Gastrocnemius medialis (tissue), 4 donors: Measurements from ENCODE around the gene VWA5B1. TPM values are rescaled to one million over a fixed set of nuclear protein-coding genes. Genes with fewer than 3 reads are reported as not detected.

Experiments used
- ATAC-seq, 2 donors: fragments of 150-250 bp; one replicate each; pipeline ENCODE4 v1.9.1; 2016
- DNase-seq, 2 donors: peaks; one replicate each; pipeline ENCODE4 v3.0.0-alpha.2; 2019
- H3K27ac ChIP-seq, 4 donors: fragments of 200-600 bp; sonication (generic); 1 replicate in 1 of 4; 2 replicates in 3 of 4; pipeline ENCODE4 v1.5.1; 2016 to 2018; ENCODE audit warnings: mild to moderate bottlenecking in 2 of 4, moderate library complexity in 1 of 4
- H3K27me3 ChIP-seq, 3 donors: fragments of 200-600 bp; sonication (generic) in 2 of 3; 1 replicate in 1 of 3; 2 replicates in 2 of 3; pipeline versions ENCODE4 v1.5.1 to v1.6.0; 2016 to 2019; ENCODE audit warnings: mild to moderate bottlenecking in 1 of 3, moderate library complexity in 1 of 3
- H3K36me3 ChIP-seq, 2 donors: fragments of 200-600 bp; sonication (generic) in 1 of 2; one replicate each; pipeline ENCODE4 v1.5.1; 2017 to 2018
- H3K4me1 ChIP-seq, 2 donors: fragments of 200-600 bp; sonication (generic) in 1 of 2; one replicate each; pipeline ENCODE4 v1.5.1; 2016 to 2017; ENCODE audit warnings: mild to moderate bottlenecking in 2 of 2
- H3K4me3 ChIP-seq, 4 donors: fragments of 200-600 bp; sonication (generic) in 3 of 4; 1 replicate in 1 of 4; 2 replicates in 3 of 4; pipeline ENCODE4 v1.5.1; 2016 to 2019; ENCODE audit warnings: mild to moderate bottlenecking in 2 of 4
- H3K9me3 ChIP-seq, 3 donors: fragments of 200-600 bp; sonication (generic) in 2 of 3; 1 replicate in 1 of 3; 2 replicates in 2 of 3; pipeline ENCODE4 v1.5.1; 2016 to 2019
- CTCF ChIP-seq, 5 experiments: fragments of 450-650 bp in 3 of 5; fragments of 200-600 bp in 2 of 5; sonication (generic) in 2 of 5; IDR thresholded peaks in 4 of 5; conservative IDR thresholded peaks in 1 of 5; 1 replicate in 4 of 5; 2 replicates in 1 of 5; pipeline ENCODE4 v1.5.1; 2016 to 2019; ENCODE audit warnings: antibody characterized with exemption in 5 of 5, mild to moderate bottlenecking in 3 of 5, moderate library complexity in 3 of 5
- POLR2A ChIP-seq, 2 donors: fragments of 450-650 bp; IDR thresholded peaks; one replicate each; pipeline ENCODE4 v1.6.1; 2017; ENCODE audit warnings: antibody characterized with exemption in 2 of 2, mild to moderate bottlenecking in 2 of 2, moderate library complexity in 2 of 2
- in situ Hi-C, 4 donors: fragments of 200-750 bp; cut with MboI; loops; one replicate each; pipeline versions ENCODE4 v1.15.0 to v1.8.0; 2017; ENCODE audit warnings: low sequenced_read_pairs in 4 of 4
- intact Hi-C: fragments of 100-400 bp; cut with DNase I; formaldehyde crosslinking; loops from one replicate; pipeline ENCODE4 v1.15.1; 2023; ENCODE audit warnings: low total_unique reads
- total RNA-seq, 4 donors: library from RNA; depleted of rRNA; stranded (reverse); fragments of >200 nt; gene quantifications; one replicate each; pipeline versions ENCODE4 v1.1.0 to v1.2.3, GENCODE V29; 2016

The VWA5B1 gene
- total RNA-seq, 4 donors from 2014 or later, result 0.25 TPM; not detected in 3

- ATAC-seq, result no peak
- in situ Hi-C loops, result no loop called here
- no peaks in the 10 kb centered on the region for H3K36me3 ChIP-seq
Observed at GRCh38 chr1:20318971-20319370, 28.3 kb downstream of the VWA5B1 start.

GRCh38 chr1:20319456-20320220, 29.0 kb downstream of the VWA5B1 start:
- H3K27me3 ChIP-seq, result no peaks in the 10 kb centered on the region
- TF ChIP-seq POLR2A (IDR thresholded peaks at IDR 0.05) (no peak), CTCF (IDR thresholded peaks at IDR 0.05 in 4 of 5, conservative IDR thresholded peaks at IDR 0.05 in 1 of 5) (no peak)
- H3K36me3 ChIP-seq, result no peaks in the 10 kb centered on the region
- H3K4me3 ChIP-seq, result no peak overlapping the region
- in situ Hi-C loops, result no loop called here
- no peak overlapping the region for H3K27ac ChIP-seq
- H3K9me3 ChIP-seq, result no peaks in the 10 kb centered on the region
- intact Hi-C loops, result no loop called here
- DNase-seq (no peak), ATAC-seq (no peak)
- no peaks in the 10 kb centered on the region for H3K4me1 ChIP-seq

More at GRCh38 chr1:20318971-20319370, 28.3 kb downstream of the VWA5B1 start:
- H3K9me3 ChIP-seq, result no peaks in the 10 kb centered on the region
- no peak for TF ChIP-seq POLR2A (IDR thresholded peaks at IDR 0.05)
- no peak for TF ChIP-seq CTCF (IDR thresholded peaks at IDR 0.05 in 4 of 5, conservative IDR thresholded peaks at IDR 0.05 in 1 of 5)
- no peak for DNase-seq
- H3K27me3 ChIP-seq, result no peaks in the 10 kb centered on the region
- H3K4me1 ChIP-seq, result no peaks in the 10 kb centered on the region
- intact Hi-C loops, result no loop called here
- no peak overlapping the region for H3K4me3 ChIP-seq
- H3K27ac ChIP-seq, result no peak overlapping the region

- no peak for DNase-seq
- intact Hi-C loops (no loop called here), in situ Hi-C loops (no loop called here)
- no peaks in the 10 kb centered on the region for H3K36me3 ChIP-seq
- TF ChIP-seq POLR2A (IDR thresholded peaks at IDR 0.05), result no peak
- no peak for TF ChIP-seq CTCF (IDR thresholded peaks at IDR 0.05 in 4 of 5, conservative IDR thresholded peaks at IDR 0.05 in 1 of 5)
- no peaks in the 10 kb centered on the region for H3K27me3 ChIP-seq
- no peaks in the 10 kb centered on the region for H3K4me1 ChIP-seq
- no peak for ATAC-seq
- H3K4me3 ChIP-seq, result no peak overlapping the region
- H3K9me3 ChIP-seq, result no peaks in the 10 kb centered on the region
- no peak overlapping the region for H3K27ac ChIP-seq
Observed at GRCh38 chr1:20320704-20321103, 30.0 kb downstream of the VWA5B1 start.

- Histone ChIP-seq H3K27ac (no peak overlapping the region), H3K27me3 (no peaks in the 10 kb centered on the region), H3K4me3 (no peak overlapping the region), H3K4me1 (peaks cover 0 to 5% of the 10 kb centered on the region in 2 donors), H3K9me3 (no peaks in the 10 kb centered on the region), H3K36me3 (no peaks in the 10 kb centered on the region)
- intact Hi-C loops (no loop called here), in situ Hi-C loops (no loop called here)
- no peak for TF ChIP-seq POLR2A (IDR thresholded peaks at IDR 0.05)
- TF ChIP-seq CTCF (IDR thresholded peaks at IDR 0.05 in 4 of 5, conservative IDR thresholded peaks at IDR 0.05 in 1 of 5), result no peak
- DNase-seq (no peak), ATAC-seq (no peak)
Observed at GRCh38 chr1:20321573-20321972, 30.9 kb downstream of the VWA5B1 start.
